Measurements from ENCODE around the gene FAM107B. TPM values are rescaled to one million over a fixed set of nuclear protein-coding genes. Genes with fewer than 3 reads are reported as not detected.

FAM107B gene
- total RNA-seq, 2 experiments from 2014 or later, result 114 to 121 TPM

DNA sequence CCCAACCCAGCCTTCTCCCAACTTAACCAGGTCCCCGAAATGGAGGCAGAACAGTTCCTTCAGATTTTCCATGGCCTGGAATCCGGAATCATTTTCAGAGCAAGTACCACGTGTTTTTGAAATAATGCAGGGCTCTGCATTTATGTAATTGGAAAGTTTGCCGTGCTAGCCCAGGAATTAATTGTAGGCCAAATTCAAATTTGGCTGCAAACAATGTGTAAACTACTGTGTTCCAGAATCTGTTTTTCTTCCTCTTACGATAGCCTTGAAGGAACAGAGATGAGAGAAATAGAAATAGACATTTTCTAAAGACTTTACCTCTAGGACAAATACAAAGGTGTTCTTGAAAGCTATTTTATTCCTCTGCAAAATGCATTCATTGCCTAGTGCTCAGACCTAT is 77.4 kb downstream of the FAM107B start:
- CTCF ChIA-PET, result interaction anchor here (2.0 kb wide), 1 partner anchor 14 kb away, joined by 4 read pairs; no protein-coding TSS in a partner anchor
- Mint-ChIP-seq H3K4me1 (ENCODE audit: low read depth) (no peaks in the 10 kb centered on the region), H3K36me3 (ENCODE audit: low read depth) (no peaks in the 10 kb centered on the region), H3K27ac (no peak overlapping the region), H3K4me3 (no peak overlapping the region), H3K27me3 (no peaks in the 10 kb centered on the region), H3K9me3 (peaks cover 5% of the 10 kb centered on the region)
- TF ChIP-seq, protein P1, sequence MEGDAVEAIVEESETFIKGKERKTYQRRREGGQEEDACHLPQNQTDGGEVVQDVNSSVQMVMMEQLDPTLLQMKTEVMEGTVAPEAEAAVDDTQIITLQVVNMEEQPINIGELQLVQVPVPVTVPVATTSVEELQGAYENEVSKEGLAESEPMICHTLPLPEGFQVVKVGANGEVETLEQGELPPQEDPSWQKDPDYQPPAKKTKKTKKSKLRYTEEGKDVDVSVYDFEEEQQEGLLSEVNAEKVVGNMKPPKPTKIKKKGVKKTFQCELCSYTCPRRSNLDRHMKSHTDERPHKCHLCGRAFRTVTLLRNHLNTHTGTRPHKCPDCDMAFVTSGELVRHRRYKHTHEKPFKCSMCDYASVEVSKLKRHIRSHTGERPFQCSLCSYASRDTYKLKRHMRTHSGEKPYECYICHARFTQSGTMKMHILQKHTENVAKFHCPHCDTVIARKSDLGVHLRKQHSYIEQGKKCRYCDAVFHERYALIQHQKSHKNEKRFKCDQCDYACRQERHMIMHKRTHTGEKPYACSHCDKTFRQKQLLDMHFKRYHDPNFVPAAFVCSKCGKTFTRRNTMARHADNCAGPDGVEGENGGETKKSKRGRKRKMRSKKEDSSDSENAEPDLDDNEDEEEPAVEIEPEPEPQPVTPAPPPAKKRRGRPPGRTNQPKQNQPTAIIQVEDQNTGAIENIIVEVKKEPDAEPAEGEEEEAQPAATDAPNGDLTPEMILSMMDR (IDR thresholded peaks at IDR 0.05), result no peak
- DNase-seq (no peak), ATAC-seq (no peak)
- intact Hi-C loops (cut with micrococcal nuclease), result no loop called here
- POLR2A ChIA-PET, result no interaction called here

DNA sequence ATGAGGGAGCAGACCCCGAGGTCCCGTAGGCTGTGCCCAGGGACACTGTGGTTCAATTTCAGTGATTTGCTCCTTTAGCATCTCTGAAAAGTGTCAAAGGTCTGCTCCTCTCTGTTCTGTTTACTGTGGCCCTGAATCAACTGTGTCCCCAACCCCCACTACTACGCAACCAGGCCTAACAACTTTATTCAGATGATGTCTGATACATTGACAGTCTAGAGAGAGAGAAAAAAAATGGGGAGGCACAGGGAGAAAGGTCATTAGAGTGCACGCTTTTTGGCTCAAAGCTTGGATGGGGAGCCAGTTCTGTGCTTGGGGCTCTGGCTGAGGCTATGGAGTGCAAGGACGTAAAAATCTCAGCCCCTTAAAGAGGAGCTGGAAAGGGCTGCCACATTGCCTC is 77.9 kb downstream of the FAM107B start:
- Mint-ChIP-seq H3K27ac (no peak overlapping the region), H3K9me3 (peaks cover 5% of the 10 kb centered on the region), H3K4me3 (no peak overlapping the region), H3K4me1 (ENCODE audit: low read depth) (no peaks in the 10 kb centered on the region), H3K27me3 (no peaks in the 10 kb centered on the region), H3K36me3 (ENCODE audit: low read depth) (no peaks in the 10 kb centered on the region)
- TF ChIP-seq, protein P1 (IDR thresholded peaks at IDR 0.05), result no peak
- ATAC-seq (no peak), DNase-seq (no peak)
- intact Hi-C loops (cut with micrococcal nuclease), result no loop called here
- POLR2A ChIA-PET, result no interaction called here
- CTCF ChIA-PET, result interaction anchor here (2.0 kb wide), 1 partner anchor 14 kb away, joined by 4 read pairs; no protein-coding TSS in a partner anchor

- POLR2A ChIA-PET, result no interaction called here
These were observed 78.7 kb downstream of the FAM107B start for GRCh38 chr10:14695847-14696480.

GRCh38 chr10:14693891-14694290 is 80.8 kb downstream of the FAM107B start:
- TF ChIP-seq, protein P1 (IDR thresholded peaks at IDR 0.05), result no peak
- no peak overlapping the region for H3K27ac Mint-ChIP-seq
- ChIA-PET CTCF (no interaction called here), POLR2A (no interaction called here)
- no peaks in the 10 kb centered on the region for H3K27me3 Mint-ChIP-seq
- no peaks in the 10 kb centered on the region for H3K4me1 Mint-ChIP-seq (ENCODE audit: low read depth)
- no peak overlapping the region for H3K4me3 Mint-ChIP-seq
- no peaks in the 10 kb centered on the region for H3K9me3 Mint-ChIP-seq
- DNase-seq (no peak), ATAC-seq (no peak)
- intact Hi-C loops (cut with micrococcal nuclease), result no loop called here
- H3K36me3 Mint-ChIP-seq (ENCODE audit: low read depth), result no peaks in the 10 kb centered on the region

More at GRCh38 chr10:14695847-14696480, 78.7 kb downstream of the FAM107B start:
- TF ChIP-seq, protein P1 (IDR thresholded peaks at IDR 0.05), result no peak
- Mint-ChIP-seq H3K4me1 (ENCODE audit: low read depth) (no peaks in the 10 kb centered on the region), H3K9me3 (peaks cover 5% of the 10 kb centered on the region), H3K4me3 (no peak overlapping the region), H3K27ac (no peak overlapping the region), H3K36me3 (ENCODE audit: low read depth) (no peaks in the 10 kb centered on the region), H3K27me3 (no peaks in the 10 kb centered on the region)
- ATAC-seq (no peak), DNase-seq (no peak)
- CTCF ChIA-PET, result interaction anchor here (0.6 kb wide), 1 partner anchor 10 kb away, joined by 3 read pairs; no protein-coding TSS in a partner anchor
- intact Hi-C loops (cut with micrococcal nuclease), result no loop called here

DNA sequence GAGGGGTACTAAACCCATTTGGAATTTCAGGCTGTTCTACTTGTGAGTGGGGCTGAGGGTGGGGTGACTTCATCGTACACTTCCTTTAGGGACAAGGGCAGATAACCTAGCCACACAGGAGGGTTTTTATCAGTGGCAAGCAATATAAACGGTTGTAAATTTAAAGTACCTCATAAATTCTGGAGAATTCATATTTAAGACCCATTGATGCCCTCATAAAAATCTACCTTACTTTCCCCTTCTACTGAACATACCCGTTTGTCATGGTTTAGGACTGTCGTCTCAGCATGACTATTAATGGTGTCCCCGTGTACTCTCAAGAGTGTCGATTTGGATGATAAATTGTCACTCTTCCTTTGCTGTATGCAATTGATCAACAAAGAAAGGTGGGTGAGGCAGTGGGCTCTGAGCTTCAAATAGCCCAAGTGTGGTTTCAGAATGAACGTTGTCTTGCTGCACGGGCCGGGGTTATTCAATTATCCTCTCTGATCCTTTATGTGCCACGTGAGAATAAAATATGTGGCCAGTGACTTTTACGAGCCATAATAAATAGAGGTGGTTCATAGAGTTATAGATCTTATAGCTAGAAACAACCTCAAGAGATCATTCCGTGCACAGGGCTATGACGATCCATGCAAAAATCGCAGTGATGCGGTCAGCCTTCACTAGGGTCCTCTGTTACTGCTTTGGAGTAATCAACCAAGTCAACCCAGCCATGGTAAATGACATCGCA is 82.2 kb downstream of the FAM107B start:
- intact Hi-C loops (cut with micrococcal nuclease), result no loop called here

More for the DNA sequence above, 82.2 kb downstream of the FAM107B start:
- no peaks in the 10 kb centered on the region for H3K27me3 Mint-ChIP-seq
- ATAC-seq, result peak; percentile 49
- H3K27ac Mint-ChIP-seq, result no peak overlapping the region
- peak; percentile 5 for DNase-seq
- TF ChIP-seq, protein P1 (IDR thresholded peaks at IDR 0.05), result no peak
- peaks cover 7% of the 10 kb centered on the region for H3K4me1 Mint-ChIP-seq (ENCODE audit: low read depth)
- no peaks in the 10 kb centered on the region for H3K9me3 Mint-ChIP-seq
- POLR2A ChIA-PET, result no interaction called here
- no peaks in the 10 kb centered on the region for H3K36me3 Mint-ChIP-seq (ENCODE audit: low read depth)
- no peak overlapping the region for H3K4me3 Mint-ChIP-seq
- CTCF ChIA-PET, result interaction anchor here (0.9 kb wide), 1 partner anchor 18 kb away, joined by 3 read pairs; no protein-coding TSS in a partner anchor

Data from activated CD8-positive, alpha-beta T cell treated with anti-CD3 and anti-CD28 coated beads for 36 hours (primary cell).